Loucy (cell line): ENCODE results near the gene GADL1.

Source experiments
- CTCF ChIP-seq: fragments of 200-600 bp; sonication (generic); conservative IDR thresholded peaks from 2 replicates; pipeline ENCODE4 v1.5.1; 2014; ENCODE audit warnings: mild to moderate bottlenecking, antibody characterized with exemption, low read length
- EZH2phosphoT487 ChIP-seq: fragments of 200-600 bp; IDR thresholded peaks from 2 replicates; pipeline ENCODE4 v1.6.1; 2018; ENCODE audit warnings: antibody characterized with exemption, mild to moderate bottlenecking, moderate library complexity, borderline replicate concordance

- TF ChIP-seq CTCF (no peak), EZH2phosphoT487 (no peak)
Observed at GRCh38 chr3:30685267-30685667, 209.2 kb downstream of the GADL1 start.
